ENCODE results near the gene GPN1.

DNA sequence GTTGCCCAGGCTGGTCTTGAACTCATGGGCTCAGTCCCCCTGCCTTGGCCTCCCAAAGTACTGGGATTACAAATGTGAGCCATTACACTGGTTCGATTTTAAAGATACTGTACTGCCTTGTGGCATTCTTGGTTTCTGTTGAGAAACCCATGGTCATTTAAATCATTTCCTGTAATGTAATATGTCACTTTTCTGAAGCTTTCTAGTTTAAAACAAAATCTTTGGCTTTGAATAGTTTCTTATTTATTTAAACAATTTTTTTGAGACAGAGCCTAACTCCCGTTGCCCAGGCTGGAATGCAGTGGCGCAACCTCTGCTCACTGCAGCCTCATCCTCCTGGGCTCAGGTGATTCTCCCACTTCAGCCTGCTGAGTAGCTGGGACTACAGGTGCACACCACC lies 37.1 kb upstream of the GPN1 start:
- TF ChIP-seq POLR2AphosphoS5 (IDR thresholded peaks at IDR 0.05) (no peak), POLR2A (IDR thresholded peaks at IDR 0.05) (no peak)
- TF ChIP-seq, protein P1, sequence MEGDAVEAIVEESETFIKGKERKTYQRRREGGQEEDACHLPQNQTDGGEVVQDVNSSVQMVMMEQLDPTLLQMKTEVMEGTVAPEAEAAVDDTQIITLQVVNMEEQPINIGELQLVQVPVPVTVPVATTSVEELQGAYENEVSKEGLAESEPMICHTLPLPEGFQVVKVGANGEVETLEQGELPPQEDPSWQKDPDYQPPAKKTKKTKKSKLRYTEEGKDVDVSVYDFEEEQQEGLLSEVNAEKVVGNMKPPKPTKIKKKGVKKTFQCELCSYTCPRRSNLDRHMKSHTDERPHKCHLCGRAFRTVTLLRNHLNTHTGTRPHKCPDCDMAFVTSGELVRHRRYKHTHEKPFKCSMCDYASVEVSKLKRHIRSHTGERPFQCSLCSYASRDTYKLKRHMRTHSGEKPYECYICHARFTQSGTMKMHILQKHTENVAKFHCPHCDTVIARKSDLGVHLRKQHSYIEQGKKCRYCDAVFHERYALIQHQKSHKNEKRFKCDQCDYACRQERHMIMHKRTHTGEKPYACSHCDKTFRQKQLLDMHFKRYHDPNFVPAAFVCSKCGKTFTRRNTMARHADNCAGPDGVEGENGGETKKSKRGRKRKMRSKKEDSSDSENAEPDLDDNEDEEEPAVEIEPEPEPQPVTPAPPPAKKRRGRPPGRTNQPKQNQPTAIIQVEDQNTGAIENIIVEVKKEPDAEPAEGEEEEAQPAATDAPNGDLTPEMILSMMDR (IDR thresholded peaks at IDR 0.05) = no peak
